ENCODE measurements around the gene PIAS2.
"Not testable (repeated sequence)": the region's sequence is repeated elsewhere in the genome, so short reads cannot be mapped to it uniquely, and the experiment has no call there.

PIAS2 gene

DNA sequence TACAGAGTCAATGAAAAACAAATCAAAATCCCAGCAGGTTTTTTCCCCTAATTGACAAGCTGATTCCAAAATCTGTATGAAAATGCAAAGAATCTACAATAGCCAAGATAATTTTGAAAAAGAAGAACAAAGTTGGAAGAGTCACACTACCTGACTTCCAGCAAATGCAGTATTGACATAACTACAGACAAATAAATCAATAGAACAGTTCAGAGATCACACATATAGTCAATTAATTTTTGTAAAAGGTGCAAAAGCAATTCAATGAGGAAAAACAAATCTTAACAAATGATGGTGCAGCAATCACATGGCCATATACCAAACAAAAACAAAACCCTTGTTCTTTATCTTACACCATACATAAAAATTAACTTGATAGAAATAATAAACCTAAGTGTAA, 85.9 kb downstream of the PIAS2 start:
- DNase-seq = no peak

DNA sequence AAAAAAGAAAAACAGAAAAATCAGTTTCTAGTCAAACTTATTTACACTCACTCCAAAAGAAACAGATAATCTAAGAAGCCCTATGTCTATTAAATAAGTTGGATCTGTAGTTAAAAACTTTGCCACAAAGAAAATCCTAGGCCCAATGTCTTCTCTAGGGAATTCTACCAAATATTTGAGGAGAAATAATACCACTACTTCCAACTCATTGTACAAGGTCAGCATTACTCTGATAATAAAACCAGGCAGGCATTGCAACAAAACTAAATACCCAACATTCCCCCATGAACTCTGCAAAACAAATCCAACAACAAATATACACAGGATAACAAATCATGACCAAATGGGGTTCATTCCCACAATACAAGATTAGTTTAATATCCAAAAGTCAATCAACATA, 86.7 kb downstream of the PIAS2 start:
- no peak for DNase-seq

DNA sequence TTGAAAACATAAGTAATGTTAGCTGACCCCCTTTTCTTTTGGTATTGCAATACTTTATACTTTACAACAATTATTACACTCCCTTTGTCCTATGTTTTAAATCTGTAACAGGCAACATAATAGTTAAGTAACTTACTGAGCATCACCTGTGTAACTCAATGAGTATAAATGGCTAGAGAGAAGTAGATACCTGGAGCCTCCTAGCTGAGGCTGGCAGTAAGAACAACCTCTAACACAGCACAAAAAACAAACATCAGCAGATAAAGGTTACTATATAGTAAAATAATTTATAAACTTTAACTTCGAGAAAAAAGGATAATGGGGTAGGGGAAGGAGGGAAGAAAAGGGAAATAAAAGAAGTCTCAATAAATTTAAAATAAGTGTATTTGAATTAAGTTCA, 87.4 kb downstream of the PIAS2 start:
- DNase-seq = no peak

DNA sequence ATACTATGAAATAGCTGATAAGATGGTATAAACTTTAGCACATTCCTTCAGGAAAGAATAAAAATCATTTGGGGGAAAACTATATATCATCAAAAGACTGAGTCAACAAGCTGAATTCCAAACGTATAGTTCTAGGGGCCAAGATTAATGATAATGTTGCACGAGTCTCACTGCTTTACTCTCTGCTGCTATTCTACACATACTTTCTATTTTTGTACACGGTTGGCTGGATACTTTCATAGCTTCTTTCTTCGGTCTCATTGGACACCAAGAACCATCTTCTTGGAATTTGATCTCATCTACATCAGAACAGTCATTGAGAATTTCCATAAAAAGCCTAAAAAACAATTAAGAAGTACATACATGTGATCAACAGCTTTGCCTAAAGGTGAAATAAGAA, 87.8 kb downstream of the PIAS2 start:
- DNase-seq = no peak

DNA sequence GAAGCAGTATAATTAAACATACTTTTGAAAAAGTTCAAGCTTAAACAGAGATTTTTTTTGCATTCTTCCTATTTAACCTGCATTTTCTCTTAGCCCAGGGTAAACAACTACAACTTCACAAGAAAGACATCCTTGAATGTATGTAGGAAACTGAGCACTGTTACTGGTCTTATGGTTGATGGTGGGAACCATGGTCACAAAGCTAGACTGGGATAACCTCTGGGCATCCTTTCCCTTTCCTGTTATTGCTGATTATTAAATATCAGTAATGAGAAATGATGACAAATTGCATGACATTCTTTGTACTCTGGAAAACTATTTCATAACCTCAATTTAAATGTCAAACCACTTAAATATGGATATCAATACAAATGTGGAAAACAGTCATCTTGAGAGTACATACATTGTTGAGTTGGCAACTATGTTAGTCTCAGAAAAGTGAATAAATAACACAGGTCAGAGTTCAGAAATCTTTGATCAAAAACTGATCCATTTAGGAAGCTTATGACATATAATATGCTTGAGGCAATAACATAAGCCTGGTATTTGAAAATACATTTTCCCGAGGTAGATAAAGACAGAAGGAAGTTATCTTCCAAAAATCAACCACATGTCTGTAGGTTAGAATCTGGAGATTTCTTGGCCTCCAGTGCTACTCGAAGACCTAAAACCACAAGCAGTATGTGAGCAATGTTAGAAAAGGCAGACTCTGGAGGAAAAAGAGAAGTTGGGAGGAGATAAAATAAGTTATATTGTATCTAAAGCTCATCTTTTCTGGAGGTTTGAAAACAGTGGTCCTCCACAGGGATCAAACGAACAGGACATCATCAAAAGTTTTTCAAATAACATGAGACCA, 95.2 kb downstream of the PIAS2 start:
- no peak for DNase-seq

DNA sequence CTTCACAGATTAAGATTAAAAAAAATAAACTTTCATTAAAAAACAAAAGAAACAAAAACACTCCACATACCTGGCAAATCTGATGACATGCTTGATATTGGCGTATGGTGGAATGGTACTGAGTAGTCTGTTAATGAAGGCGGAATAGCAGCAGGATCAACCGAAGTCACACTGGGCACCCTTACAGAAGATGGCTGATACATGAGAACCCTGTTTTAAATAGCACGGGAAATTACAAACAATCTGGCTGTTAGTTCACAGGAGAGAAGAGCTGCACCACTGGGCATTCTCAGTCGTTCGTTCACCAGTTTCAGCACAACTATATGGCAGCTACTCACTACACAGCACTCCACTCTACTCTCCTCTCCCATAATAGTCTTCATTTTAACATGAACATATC, 96.4 kb downstream of the PIAS2 start:
- DNase-seq = no peak

DNA sequence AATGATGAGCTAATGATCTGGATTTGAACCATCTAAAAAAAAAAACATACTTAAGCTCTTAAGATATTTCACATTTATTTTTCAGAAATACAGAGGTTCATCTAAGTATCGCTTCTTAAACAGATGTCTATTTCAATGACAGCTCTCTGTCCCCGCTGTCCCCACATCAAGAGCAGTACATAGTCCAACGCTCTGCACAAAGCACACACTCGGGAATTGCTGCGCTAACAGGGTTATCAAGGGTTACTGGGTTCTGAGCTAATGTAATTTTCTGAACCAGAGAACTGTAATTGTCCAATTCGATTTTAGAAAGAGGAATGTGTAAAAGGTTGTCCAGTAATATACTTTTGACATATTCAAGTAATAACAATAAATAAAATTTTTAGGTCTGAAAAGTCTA, 101.6 kb downstream of the PIAS2 start:
- DNase-seq = no peak

DNA sequence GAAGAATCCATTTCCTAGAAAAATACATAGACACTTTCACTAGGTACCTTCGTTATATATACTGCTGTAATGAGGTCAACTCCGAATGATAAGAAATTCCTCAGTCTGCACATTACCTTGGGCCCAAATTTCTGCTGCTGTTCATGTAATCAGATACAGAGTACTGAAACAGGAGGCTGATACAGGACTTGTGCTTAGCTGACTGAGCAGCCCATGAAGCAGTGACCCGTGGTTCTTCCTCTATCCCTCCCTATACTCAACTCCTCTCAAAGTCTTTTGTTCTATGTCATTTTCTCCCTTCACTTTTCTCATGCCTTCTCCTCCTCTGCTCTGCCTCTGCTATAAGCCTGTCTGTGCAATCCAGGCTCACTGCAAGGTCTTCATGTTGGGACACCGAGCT, 102.9 kb downstream of the PIAS2 start:
- no peak for DNase-seq

DNA sequence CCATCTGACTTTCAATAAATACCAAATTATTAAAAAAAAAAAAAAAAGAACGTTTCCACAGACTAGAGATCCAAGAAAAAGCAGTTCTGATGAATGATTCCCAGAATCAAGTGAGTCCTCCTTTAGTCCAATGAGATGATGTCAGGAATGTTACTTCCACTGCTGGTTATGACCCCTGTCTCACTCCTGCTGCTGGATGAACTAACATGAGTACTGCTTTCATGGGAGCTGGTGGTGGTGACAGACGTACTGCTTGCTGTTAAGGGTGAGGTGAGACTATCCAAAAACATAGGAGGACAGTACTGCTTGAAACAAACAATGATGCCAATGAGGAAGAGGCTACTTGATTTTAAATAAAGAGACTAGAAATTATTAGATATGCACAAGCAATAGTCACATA, 105.0 kb downstream of the PIAS2 start:
- no peak for DNase-seq

DNA sequence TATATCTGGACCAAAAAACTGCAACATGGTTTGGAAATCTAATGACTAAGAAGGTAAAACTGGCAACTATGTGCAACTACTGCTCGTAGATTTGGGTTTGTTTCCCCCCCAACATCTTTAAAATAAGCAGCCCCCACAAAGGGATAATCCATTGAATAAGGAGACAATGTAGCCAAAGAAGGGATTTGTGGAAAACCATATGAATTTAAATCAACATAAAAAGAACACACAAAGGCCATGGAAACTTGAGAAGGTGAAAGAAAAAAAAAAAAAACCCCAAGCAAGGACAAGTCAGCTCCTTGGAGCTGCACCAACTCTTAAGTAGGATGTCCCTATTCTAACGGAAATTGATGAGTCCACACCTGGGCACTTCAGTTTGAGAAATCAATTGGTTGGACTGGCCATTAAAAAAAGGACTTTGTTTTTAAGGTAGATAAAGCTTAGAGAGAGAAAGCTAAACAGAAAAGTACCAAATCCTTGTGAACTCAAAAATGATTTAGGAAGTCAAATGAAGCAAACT, 106.8 kb downstream of the PIAS2 start:
- no peak for DNase-seq

DNA sequence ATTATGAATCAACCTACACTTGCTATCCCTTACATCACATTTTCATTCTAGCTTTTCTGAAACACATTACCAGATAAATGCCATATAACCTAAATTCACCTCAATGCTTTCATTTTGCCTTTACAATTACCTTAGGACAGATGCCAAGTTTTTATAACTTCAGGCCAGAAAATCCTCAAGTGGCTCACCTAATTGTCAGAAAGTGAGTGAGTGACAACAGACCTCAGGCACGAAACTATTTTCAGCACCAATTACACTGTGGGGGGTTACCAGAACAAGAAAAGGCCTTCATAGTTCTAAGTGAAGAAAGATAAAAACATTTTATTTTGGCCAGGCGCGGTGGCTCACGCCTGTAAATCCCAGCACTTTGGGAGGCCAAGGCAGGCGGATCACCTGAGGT, 108.2 kb downstream of the PIAS2 start:
- no peak for DNase-seq

DNA sequence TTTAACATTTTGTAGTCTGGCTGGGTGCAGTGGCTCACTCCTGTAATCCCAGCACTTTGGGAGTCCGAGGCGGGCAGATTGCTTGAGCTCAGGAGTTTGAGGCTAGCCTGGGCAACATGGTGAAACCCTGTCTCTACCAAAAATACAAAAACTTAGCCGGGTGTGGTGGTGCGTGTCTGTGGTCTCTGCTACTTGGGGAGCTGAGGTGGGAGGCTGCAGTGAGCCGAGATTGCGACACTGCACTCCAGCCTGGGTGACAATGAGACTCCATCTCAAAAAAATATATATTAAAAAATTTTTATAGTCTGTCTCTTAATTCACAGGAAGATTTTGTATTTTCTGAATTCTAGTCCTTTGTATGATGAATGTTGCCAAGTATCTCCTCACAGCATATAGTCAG, 121.4 kb downstream of the PIAS2 start:
- DNase-seq = not testable (repeated sequence)

DNA sequence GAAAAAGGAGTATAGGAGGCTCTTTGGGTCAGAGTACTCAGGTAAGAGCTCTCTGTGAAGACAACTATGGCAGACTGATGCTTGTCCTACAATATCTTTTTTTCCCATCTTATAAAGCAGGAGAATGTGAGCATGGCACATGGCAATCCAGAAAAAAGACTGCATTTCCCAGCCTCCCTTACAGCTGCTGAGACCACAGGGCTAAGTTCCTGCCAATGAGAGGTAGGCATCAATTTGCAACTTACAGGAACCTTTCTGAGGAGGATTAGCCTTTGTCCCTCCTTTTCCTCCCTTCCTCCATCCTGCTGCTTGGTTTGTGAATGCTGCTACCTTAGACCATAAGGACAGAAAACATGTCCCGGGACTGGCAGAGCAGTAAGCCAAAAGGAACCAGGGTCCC, 122.7 kb downstream of the PIAS2 start:
- DNase-seq = no peak

DNA sequence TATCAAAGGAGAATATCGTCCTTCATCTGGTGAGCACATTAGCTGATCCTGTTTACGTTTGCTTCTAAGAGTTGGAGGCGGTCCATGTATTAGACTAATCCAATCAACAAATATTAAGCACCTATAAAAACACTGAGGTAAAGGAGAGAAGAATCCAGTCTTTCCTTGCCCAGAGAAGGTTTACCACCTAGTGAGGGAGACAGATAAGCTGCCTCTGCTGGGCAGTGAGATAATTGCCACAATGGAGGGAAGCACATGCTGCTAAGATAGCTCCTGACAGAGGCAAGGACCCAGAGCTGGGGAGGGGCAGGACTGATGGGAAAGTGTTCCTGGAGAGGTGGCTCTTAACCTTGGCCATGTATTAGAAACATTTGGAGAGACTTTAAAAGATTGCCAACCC, 123.7 kb downstream of the PIAS2 start:
- DNase-seq = no peak

DNA sequence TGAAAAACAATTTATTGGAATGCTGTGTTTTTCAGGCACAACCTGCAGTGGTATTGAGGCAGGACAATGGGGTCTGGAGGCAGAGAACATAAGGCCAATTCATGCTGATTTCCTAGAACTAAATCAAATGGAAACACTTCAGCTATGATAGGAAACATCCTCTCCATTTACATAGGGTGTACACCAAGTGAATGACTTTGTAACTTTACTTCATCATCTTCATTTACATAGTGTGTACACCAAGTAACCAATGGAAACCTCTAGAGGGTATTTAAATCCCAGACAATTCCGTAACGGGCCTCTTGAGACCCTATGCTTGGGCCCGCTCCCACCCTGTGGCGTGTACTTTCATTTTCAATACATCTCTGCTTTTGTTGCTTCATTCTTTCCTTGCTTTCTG, 128.2 kb downstream of the PIAS2 start:
- no peak for DNase-seq

DNA sequence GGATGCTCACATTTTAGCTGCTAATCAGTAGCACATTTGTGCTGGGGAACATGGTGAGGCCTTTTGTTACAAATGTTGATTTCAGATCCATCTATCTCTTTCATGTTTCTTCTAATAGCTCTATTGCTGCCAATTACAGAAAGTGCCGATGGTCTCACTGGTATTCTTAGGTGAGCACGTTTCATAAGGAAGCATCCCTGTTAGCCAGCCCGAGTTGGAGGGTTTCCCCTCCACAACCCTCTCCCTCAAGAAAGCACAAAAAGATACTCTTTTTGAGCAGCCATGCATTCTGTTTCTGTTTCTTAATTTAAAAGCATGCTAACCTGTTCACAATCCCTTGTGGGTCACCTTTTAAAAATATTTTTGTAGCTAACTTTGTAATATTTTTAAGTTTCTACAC, 129.6 kb downstream of the PIAS2 start:
- no peak for DNase-seq

DNA sequence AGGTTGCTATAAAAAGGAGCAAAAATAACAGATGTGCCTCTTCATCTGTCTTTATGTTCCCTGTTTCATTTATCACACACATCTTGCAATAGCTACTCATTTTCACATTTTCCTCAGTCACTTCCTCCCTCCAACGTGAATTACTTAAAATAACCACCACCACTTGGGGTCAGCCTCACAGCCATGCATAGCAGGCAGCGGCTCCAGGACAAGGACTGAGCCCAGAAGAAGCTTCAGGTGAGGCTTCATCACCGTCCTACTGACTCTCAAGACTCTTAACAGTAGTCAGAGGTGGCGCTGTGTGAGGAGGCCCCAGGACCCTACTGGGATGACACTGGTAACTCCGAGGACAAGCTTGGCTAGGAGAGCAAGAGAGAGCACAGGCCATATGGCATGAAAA, 144.9 kb downstream of the PIAS2 start:
- DNase-seq = no peak

DNA sequence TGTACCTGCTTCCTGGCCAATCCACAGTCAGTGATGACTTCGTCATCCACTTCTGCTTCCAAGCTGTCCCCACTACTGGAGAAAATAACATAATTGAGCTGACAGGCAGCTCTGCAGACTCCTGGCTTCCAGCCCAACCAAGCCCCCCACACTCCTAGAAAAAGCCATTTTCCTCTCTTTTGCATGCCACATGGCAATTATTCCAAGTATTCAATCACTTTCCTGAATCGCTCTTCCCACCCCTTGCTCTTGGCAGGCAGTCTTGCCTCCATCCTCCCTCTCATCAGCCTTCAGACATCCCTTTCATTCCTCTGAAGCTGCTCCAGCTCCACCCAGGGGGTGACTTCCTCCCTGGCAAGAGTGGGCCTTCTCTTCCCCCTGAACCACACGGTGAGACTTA, 146.2 kb downstream of the PIAS2 start:
- no peak for DNase-seq

DNA sequence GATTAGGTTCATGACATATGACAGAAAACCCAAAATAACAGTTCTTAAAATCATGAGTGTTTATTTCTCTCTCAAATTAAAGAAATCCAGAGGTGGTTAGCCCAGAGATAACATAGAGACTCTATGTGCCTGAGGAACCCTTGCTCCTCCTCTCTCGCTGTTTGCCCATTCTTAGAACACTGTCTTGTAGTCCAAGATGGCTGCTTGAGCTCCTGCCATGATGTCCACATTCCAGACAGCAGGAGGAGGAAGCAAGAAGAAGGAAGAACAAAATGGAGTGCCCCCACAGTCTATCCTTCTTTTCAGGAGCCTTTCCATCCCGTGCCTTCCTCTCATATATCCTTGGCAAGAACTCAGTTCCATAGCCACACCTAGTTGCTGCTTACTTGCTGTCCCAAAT, 146.6 kb downstream of the PIAS2 start:
- DNase-seq = no peak

DNA sequence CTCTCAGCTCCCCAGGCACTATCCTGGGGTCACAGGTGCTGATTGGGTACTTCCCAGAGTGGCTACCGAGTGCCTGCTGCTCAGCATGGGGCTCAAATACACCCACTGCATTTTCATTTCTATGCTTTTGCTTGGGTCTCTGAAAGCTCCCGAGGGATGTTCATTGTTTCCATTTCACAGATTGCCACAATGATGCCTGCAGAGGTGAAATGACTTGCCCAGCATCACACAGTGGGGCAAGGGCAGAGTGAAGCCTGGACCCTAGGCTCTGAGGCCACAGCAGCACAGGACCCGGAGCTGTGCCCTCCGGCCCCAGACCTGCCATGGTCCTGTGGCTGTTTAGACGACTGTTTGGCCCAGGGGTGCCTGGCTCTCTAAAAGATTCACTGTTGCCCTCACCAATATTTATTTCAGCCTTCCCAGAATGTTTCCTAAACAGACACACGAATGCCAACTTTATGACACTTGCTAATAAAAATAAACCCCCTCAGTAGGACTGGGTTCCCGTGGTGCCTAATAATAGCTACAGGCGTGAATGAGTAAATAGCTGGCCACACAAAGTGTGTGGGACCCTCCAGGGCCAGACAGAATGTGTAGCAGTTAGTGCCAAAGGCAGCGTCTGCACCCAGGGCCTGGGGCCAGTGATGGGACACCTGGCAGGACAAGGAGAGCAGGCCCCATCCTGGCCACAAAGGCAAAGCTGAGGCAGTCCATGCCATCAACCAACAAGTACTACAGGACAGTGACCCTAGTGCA, 149.0 kb downstream of the PIAS2 start:
- DNase-seq = no peak

DNA sequence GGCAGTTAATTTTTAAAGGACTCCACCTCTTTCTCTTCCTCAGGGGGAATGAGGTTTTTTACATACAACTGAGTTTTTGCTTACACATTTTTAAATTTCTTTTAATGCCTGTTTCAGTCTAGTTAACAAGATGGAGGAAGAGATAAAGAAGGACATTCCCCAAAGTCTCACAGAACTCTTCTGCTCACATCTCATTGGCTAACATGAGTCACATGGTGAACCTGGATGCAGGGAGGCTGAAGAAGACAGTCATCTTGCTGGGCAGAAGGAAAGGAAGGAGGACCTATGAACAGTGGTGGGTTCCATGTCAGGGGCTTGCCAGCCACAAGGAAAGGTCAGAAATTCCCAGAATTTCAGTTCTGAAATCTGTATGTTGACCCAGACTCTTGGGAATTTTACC, 150.1 kb downstream of the PIAS2 start:
- DNase-seq = no peak

DNA sequence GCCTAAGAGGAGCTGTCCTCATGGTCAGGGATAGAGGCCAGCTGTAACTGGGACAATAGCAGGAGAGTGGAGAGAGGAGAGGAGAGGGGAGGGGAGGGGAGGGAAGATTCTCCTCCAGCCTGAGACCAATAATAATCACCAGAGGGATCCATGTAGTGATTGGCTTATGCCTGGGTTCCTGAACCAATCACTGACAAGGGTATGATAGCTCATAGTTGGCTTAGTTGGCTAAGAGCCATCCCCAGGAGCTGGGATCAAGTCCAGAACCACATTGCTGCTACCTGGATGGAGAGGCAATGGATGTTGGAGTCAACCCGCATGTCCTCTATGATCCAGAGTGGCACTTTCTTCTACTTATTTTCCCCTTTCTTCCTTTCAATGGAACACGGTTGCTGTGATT, 152.7 kb downstream of the PIAS2 start:
- DNase-seq = no peak

DNA sequence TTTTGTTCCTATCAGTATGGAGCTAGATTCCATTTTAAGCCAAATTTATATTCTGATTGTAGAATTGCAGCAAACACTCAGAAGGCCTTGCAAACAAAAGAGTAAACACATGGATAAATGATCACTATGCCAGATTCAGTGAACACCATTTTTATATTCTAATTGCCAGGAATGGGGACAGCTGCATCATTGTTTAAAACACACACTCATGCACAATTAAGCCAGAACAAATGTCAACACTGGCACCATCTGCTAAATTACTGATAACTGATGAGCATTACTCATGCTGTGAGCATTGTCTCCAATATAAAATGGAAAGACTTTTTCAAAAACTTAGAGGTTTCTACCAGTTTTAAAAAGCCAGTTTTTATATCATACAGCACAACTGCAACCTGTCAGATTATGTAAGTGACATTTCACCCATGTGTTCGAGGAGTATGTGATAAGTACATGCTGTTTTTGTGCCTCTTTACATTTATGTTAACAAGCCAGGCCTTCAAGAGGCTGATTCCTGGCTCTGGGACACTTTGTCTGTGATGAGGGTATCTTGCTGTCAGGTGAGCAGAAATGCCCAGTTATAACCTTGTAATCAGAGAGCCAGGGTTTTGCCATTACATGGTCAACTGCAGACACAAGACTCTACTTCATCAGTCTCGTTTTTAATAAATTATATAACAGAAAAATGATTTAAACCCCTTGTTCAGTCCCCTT, 156.1 kb downstream of the PIAS2 start:
- no peak for DNase-seq

DNA sequence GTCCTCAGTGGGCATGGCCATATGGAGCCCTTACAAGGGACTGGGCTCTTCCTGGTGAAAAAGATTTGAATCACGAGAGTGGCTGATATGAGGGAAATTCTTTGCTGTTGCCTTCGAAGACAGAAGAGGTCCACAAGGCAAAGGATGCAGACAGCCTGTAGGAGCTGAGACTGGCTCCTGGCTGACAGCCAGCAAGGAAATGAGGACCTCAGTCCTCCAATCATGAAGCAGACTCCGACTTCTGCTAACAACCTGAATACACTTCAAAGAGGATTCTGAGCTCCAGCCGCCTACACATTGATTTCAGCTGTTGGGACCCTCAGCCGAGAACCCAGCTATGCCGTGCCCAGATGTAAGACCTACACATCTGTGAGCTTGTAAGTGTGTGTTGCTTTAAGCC, 157.4 kb downstream of the PIAS2 start:
- no peak for DNase-seq

Data from SIG-M5 (cell line).